ENCODE measurements around the gene NFIX. TPM values are rescaled to one million over a fixed set of nuclear protein-coding genes. Genes with fewer than 3 reads are reported as not detected.

NFIX gene
- total and polyA plus RNA-seq, 2 experiments from 2014 or later, result 0.06 to 0.14 TPM

DNA sequence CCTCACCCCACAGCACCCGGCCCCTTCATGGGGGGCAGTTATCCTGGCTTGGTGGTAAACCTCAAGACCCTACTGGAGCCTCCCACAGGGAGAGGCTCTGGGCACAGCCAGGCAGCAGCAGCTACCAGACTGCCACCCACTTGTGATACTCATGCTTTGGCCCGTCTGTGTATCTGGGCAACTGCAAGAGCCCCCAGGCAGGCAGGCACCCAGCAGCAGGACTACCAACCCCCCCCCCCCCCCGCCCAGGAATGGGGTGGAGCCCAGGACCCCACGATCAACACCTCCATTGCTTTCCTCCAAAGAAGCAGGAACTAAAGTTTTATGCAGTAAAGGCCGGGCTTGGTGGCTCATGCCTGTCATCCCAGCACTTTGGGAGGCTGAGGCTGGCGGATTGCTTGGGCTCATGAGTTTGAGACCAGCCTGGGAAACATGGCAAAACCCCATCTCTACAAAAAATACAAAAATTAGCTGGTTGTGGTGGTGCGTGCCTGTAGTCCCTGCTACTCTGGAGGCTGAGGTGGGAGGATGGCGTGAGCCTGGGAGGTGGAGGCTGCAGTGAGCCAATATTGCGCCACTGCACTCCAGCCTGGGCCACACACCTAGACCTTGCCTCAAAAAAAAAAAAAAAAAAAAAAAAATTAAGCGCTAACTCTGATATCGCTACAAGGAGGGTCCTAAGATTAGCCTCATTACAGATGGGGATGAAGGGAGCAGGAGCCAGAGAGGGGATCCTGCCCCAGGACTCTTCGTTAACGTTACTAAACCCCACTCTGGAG lies 108.5 kb downstream of the NFIX start (continued):
- TF ChIP-seq, protein P1, sequence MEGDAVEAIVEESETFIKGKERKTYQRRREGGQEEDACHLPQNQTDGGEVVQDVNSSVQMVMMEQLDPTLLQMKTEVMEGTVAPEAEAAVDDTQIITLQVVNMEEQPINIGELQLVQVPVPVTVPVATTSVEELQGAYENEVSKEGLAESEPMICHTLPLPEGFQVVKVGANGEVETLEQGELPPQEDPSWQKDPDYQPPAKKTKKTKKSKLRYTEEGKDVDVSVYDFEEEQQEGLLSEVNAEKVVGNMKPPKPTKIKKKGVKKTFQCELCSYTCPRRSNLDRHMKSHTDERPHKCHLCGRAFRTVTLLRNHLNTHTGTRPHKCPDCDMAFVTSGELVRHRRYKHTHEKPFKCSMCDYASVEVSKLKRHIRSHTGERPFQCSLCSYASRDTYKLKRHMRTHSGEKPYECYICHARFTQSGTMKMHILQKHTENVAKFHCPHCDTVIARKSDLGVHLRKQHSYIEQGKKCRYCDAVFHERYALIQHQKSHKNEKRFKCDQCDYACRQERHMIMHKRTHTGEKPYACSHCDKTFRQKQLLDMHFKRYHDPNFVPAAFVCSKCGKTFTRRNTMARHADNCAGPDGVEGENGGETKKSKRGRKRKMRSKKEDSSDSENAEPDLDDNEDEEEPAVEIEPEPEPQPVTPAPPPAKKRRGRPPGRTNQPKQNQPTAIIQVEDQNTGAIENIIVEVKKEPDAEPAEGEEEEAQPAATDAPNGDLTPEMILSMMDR (conservative IDR thresholded peaks at IDR 0.05; ENCODE audit: low read depth in 2 of 2), result no peak
- TF ChIP-seq NANOG (IDR thresholded peaks at IDR 0.05; ENCODE audit: borderline replicate concordance), result no peak
- TF ChIP-seq EZH2phosphoT487 (IDR thresholded peaks at IDR 0.05; ENCODE audit: unreplicated experiment), result no peak
- no peak for TF ChIP-seq JUNB (IDR thresholded peaks at IDR 0.05; ENCODE audit: unreplicated experiment)
- TF ChIP-seq ZNF114 (CRISPR knock-in tag; IDR thresholded peaks at IDR 0.05), result no peak
- no peak for TF ChIP-seq EZH2 (IDR thresholded peaks at IDR 0.05; ENCODE audit: low read depth, unreplicated experiment)
- TF ChIP-seq, protein P2, sequence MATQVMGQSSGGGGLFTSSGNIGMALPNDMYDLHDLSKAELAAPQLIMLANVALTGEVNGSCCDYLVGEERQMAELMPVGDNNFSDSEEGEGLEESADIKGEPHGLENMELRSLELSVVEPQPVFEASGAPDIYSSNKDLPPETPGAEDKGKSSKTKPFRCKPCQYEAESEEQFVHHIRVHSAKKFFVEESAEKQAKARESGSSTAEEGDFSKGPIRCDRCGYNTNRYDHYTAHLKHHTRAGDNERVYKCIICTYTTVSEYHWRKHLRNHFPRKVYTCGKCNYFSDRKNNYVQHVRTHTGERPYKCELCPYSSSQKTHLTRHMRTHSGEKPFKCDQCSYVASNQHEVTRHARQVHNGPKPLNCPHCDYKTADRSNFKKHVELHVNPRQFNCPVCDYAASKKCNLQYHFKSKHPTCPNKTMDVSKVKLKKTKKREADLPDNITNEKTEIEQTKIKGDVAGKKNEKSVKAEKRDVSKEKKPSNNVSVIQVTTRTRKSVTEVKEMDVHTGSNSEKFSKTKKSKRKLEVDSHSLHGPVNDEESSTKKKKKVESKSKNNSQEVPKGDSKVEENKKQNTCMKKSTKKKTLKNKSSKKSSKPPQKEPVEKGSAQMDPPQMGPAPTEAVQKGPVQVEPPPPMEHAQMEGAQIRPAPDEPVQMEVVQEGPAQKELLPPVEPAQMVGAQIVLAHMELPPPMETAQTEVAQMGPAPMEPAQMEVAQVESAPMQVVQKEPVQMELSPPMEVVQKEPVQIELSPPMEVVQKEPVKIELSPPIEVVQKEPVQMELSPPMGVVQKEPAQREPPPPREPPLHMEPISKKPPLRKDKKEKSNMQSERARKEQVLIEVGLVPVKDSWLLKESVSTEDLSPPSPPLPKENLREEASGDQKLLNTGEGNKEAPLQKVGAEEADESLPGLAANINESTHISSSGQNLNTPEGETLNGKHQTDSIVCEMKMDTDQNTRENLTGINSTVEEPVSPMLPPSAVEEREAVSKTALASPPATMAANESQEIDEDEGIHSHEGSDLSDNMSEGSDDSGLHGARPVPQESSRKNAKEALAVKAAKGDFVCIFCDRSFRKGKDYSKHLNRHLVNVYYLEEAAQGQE (IDR thresholded peaks at IDR 0.05; ENCODE audit: unreplicated experiment), result no peak
- TF ChIP-seq STAT1 (IDR thresholded peaks at IDR 0.05; ENCODE audit: unreplicated experiment), result no peak
- no peak for TF ChIP-seq ZNF331 (CRISPR knock-in tag; IDR thresholded peaks at IDR 0.05; ENCODE audit: low read depth)

DNA sequence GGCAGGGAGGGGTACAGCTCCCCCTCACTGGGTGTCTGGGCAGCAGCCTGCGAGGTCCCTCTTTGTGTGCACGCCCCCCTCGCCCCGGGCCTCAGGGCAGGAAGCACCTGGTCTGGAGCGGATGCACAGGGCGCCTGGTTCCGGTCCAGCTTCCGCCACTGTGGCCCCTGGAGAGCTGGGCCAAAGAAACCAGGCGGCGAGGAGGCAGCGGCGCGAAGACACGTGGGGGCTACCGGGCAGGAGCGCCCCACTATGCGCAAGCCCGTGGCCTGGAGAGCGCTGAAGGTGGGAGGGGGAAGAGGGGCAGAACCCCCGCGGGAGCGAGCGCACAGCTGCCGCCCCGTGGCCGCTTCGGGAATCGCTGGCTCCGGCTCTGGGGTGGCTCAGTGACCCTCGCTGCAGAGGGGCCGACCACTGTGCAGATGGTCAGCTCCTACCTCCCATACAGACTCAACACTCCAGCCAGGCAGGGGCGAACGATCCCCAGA lies 109.1 kb downstream of the NFIX start:
- no peak overlapping the region for H3K27ac Mint-ChIP-seq
- Histone ChIP-seq H3K27me3 (ENCODE audit: insufficient read depth) (peaks cover 34% of the 10 kb centered on the region), H2AFZ (no peak overlapping the region), H4K20me1 (replicated peaks; ENCODE audit: insufficient read depth) (peaks cover 4% of the 10 kb centered on the region; the same call in 1 of the 2 replicates), H3K9me2 (ENCODE audit: insufficient read depth) (no peaks in the 10 kb centered on the region), H3K4me1 (ENCODE audit: insufficient read depth) (peaks cover 16% of the 10 kb centered on the region; the same call in 1 of the 2 replicates), H3K79me2 (replicated peaks; ENCODE audit: insufficient read depth) (no peaks in the 10 kb centered on the region), H3K4me2 (peak overlapping the region; percentile 71), H3F3A (replicated peaks; ENCODE audit: low read depth) (peaks cover 11% of the 10 kb centered on the region), H3K36me3 (ENCODE audit: insufficient read depth) (no peaks in the 10 kb centered on the region), H3K4me3 (peak overlapping the region; percentile 23; the same call in 1 of the 2 replicates), H3K27ac (ENCODE audit: low read depth) (no peak overlapping the region)
- ATAC-seq, result peak; percentile 60
- H3K4me1 Mint-ChIP-seq, result peaks cover 5% of the 10 kb centered on the region; the same call in 2 of the 3 replicates
- no peak overlapping the region for H3K4me3 Mint-ChIP-seq
- peak; percentile 81 for DNase-seq (ENCODE audit: low spot score)
- H3K36me3 Mint-ChIP-seq (ENCODE audit: low read depth), result peaks cover 11% of the 10 kb centered on the region
- peaks cover 33% of the 10 kb centered on the region for H3K27me3 Mint-ChIP-seq (ENCODE audit: insufficient read depth, low read depth, poor library complexity)
- no peaks in the 10 kb centered on the region for H3K9me3 Mint-ChIP-seq
- TF ChIP-seq, protein P1 (conservative IDR thresholded peaks at IDR 0.05; ENCODE audit: low read depth in 2 of 2), result peak; percentile 78
- TF ChIP-seq, protein P3, sequence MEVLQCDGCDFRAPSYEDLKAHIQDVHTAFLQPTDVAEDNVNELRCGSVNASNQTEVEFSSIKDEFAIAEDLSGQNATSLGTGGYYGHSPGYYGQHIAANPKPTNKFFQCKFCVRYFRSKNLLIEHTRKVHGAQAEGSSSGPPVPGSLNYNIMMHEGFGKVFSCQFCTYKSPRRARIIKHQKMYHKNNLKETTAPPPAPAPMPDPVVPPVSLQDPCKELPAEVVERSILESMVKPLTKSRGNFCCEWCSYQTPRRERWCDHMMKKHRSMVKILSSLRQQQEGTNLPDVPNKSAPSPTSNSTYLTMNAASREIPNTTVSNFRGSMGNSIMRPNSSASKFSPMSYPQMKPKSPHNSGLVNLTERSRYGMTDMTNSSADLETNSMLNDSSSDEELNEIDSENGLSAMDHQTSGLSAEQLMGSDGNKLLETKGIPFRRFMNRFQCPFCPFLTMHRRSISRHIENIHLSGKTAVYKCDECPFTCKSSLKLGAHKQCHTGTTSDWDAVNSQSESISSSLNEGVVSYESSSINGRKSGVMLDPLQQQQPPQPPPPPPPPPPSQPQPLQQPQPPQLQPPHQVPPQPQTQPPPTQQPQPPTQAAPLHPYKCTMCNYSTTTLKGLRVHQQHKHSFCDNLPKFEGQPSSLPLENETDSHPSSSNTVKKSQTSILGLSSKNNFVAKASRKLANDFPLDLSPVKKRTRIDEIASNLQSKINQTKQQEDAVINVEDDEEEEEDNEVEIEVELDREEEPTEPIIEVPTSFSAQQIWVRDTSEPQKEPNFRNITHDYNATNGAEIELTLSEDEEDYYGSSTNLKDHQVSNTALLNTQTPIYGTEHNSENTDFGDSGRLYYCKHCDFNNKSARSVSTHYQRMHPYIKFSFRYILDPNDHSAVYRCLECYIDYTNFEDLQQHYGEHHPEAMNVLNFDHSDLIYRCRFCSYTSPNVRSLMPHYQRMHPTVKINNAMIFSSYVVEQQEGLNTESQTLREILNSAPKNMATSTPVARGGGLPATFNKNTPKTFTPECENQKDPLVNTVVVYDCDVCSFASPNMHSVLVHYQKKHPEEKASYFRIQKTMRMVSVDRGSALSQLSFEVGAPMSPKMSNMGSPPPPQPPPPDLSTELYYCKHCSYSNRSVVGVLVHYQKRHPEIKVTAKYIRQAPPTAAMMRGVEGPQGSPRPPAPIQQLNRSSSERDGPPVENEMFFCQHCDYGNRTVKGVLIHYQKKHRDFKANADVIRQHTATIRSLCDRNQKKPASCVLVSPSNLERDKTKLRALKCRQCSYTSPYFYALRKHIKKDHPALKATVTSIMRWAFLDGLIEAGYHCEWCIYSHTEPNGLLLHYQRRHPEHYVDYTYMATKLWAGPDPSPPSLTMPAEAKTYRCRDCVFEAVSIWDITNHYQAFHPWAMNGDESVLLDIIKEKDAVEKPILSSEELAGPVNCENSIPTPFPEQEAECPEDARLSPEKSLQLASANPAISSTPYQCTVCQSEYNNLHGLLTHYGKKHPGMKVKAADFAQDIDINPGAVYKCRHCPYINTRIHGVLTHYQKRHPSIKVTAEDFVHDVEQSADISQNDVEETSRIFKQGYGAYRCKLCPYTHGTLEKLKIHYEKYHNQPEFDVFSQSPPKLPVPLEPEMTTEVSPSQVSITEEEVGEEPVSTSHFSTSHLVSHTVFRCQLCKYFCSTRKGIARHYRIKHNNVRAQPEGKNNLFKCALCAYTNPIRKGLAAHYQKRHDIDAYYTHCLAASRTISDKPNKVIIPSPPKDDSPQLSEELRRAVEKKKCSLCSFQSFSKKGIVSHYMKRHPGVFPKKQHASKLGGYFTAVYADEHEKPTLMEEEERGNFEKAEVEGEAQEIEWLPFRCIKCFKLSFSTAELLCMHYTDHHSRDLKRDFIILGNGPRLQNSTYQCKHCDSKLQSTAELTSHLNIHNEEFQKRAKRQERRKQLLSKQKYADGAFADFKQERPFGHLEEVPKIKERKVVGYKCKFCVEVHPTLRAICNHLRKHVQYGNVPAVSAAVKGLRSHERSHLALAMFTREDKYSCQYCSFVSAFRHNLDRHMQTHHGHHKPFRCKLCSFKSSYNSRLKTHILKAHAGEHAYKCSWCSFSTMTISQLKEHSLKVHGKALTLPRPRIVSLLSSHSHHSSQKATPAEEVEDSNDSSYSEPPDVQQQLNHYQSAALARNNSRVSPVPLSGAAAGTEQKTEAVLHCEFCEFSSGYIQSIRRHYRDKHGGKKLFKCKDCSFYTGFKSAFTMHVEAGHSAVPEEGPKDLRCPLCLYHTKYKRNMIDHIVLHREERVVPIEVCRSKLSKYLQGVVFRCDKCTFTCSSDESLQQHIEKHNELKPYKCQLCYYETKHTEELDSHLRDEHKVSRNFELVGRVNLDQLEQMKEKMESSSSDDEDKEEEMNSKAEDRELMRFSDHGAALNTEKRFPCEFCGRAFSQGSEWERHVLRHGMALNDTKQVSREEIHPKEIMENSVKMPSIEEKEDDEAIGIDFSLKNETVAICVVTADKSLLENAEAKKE (CRISPR knock-in tag; IDR thresholded peaks at IDR 0.05), result no peak

All from GM23338 (cell line).